Omental fat pad (tissue), 4 donors: Measurements from ENCODE around the gene FAM110C. TPM values are rescaled to one million over a fixed set of nuclear protein-coding genes. Genes with fewer than 3 reads are reported as not detected.
"Not testable (repeated sequence)": the region's sequence is repeated elsewhere in the genome, so short reads cannot be mapped to it uniquely, and the experiment has no call there.

Experiments used
- ATAC-seq: fragments of 150-250 bp; one replicate; pipeline ENCODE4 v1.9.1; 2016; ENCODE audit warnings: mild to moderate bottlenecking, moderate library complexity; ENCODE audit not compliant: low FRiP score
- DNase-seq: peaks from one replicate; pipeline ENCODE4 v3.0.0-alpha.2; 2019; ENCODE audit warnings: low spot score
- CTCF ChIP-seq, 3 donors: fragments of 450-650 bp; IDR thresholded peaks; one replicate each; pipeline ENCODE4 v1.5.1; 2016 to 2017; ENCODE audit warnings: antibody characterized with exemption in 3 of 3, mild to moderate bottlenecking in 3 of 3, moderate library complexity in 2 of 3
- total RNA-seq, 4 donors: library from RNA; depleted of rRNA; stranded (reverse); fragments of >200 nt; gene quantifications; one replicate each; pipeline ENCODE4 v1.1.0, GENCODE V29; 2016

FAM110C gene
- total RNA-seq, 4 donors from 2014 or later, result 0.63 to 78.6 (median 18.0) TPM

GRCh38 chr2:80378-80777, 34.1 kb upstream of the FAM110C start:
- DNase-seq, result no peak
- no peak for TF ChIP-seq CTCF (IDR thresholded peaks at IDR 0.05)
- no peak for ATAC-seq

- ATAC-seq, result no peak
- TF ChIP-seq CTCF (IDR thresholded peaks at IDR 0.05), result no peak
- no peak for DNase-seq
These were observed 25.2 kb upstream of the FAM110C start for GRCh38 chr2:71309-72035.

GRCh38 chr2:69366-70344, 23.4 kb upstream of the FAM110C start:
- TF ChIP-seq CTCF (IDR thresholded peaks at IDR 0.05), result no peak
- no peak for DNase-seq
- ATAC-seq, result no peak

GRCh38 chr2:68637-69036, 22.3 kb upstream of the FAM110C start:
- not testable (repeated sequence) for ATAC-seq, DNase-seq

- no peak for TF ChIP-seq CTCF (IDR thresholded peaks at IDR 0.05)
- ATAC-seq (no peak), DNase-seq (no peak)
These were observed 20.5 kb upstream of the FAM110C start for GRCh38 chr2:66853-67252.

- no peak for ATAC-seq
These were observed 18.8 kb upstream of the FAM110C start for GRCh38 chr2:65121-65520.

More at GRCh38 chr2:65121-65520, 18.8 kb upstream of the FAM110C start:
- DNase-seq, result no peak
- no peak for TF ChIP-seq CTCF (IDR thresholded peaks at IDR 0.05)
